Fibroblast of lung (primary cell): ENCODE results near the gene FBLN7.

Source experiments
- CTCF ChIP-seq, 2 donors: IDR thresholded peaks in 1 of 2; conservative IDR thresholded peaks in 1 of 2; 1 replicate in 1 of 2; 2 replicates in 1 of 2; pipeline ENCODE4 v1.5.1; 2011 to 2012; ENCODE audit warnings: low read length in 2 of 2, control low read depth in 1 of 2, inconsistent platforms in 1 of 2, low read depth in 1 of 2, mild to moderate bottlenecking in 1 of 2
- EZH2 ChIP-seq: IDR thresholded peaks from 2 replicates; pipeline ENCODE4 v1.5.1; 2012; ENCODE audit warnings: low read length, control low read depth, mild to moderate bottlenecking; ENCODE audit errors: missing control alignments

GRCh38 chr2:112137516-112138158 lies 548 bp upstream of the FBLN7 start:
- no peak for TF ChIP-seq CTCF (conservative IDR thresholded peaks at IDR 0.05 in 1 of 2, IDR thresholded peaks at IDR 0.05 in 1 of 2; ENCODE audit: low read depth in 1 of 2, low read length in 2 of 2)
- no peak for TF ChIP-seq EZH2
